HG03039 (cell line): ENCODE results near the gene SCTR.

Source experiments
- ATAC-seq: cut with Tn5 transposase; IDR thresholded peaks from one replicate; pipeline ENCODE4 v1.9.1; 2021; ENCODE audit warnings: mild to moderate bottlenecking, moderate library complexity; ENCODE audit not compliant: unreplicated experiment

The SCTR gene

GRCh38 chr2:119449521-119449920 is 74.8 kb downstream of the SCTR start:
- no peak for ATAC-seq

DNA sequence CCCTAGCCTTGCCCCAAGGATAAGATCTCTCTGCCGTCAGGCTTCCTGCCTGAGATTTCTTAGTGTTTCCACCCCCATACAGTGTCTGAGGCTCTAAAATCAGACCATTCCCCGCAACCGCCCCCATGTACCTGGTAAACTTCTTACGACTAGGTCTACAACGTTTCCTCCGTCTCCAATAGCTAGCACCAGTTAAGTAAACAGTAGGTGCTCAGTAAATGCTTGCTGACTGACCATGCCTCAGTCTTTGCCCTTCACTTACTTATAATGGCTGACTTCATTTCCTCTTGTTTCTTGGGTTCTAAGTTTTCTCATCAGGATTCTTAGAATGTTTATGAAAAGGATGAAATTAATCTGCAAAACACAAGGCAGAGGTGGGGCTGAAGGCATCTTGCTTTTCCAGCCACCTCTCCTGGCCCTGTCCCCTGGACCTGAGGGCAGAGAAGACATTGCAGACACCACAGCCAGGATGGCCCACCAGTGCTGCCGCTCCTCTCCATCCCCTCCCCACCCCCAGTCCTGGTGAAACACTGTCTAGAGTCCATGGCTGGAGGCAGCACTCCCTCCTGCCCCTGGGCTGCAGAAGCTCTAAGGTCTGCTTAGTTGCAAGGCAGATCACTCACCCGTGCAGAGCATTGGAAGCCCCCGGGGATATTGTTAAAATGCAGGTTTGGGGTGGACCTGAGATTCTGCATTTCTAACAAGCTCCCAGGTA is 75.7 kb downstream of the SCTR start:
- ATAC-seq: no peak

DNA sequence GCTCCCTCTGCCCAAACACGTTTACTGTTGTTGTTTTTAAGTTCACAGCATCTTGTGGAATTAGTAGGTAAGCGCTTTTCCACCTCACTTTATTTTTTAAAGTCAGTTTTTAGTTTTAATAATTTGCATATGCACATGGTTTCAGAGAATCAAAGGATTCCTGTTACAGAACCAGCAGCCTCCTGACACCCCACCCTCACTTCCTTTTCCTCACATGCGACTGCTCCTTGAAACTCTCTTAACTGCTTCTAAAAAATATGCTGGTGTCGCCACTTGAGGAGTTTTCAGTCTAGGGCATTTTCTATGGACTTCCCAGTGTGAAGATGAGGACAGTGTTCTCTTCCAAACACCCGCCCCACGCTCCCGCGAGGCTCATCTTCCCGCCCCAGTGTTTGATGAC is 78.2 kb downstream of the SCTR start:
- ATAC-seq: no peak

GRCh38 chr2:119442850-119443249 is 81.4 kb downstream of the SCTR start:
- no peak for ATAC-seq

DNA sequence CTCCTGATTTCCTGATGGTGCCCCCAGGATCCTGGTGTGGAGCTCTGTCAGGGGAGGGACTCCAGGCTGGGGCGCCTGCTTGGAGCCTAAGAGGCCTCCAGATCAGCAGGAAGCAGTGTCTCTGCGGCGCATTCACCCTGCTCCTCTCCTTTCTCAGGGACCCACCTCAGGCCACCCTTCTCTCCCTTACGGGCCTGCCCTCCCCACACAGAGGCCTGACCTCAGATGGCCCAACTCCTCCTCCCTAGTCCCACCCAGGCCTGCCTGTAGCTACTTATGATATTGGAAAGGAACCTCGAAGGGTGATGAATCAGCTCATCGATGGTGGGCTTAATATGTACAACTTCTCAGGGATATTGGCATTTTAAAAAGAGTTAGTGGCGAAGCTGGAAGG is 82.1 kb downstream of the SCTR start:
- ATAC-seq: no peak

- no peak for ATAC-seq
These were observed 82.7 kb downstream of the SCTR start for GRCh38 chr2:119441376-119442225.

DNA sequence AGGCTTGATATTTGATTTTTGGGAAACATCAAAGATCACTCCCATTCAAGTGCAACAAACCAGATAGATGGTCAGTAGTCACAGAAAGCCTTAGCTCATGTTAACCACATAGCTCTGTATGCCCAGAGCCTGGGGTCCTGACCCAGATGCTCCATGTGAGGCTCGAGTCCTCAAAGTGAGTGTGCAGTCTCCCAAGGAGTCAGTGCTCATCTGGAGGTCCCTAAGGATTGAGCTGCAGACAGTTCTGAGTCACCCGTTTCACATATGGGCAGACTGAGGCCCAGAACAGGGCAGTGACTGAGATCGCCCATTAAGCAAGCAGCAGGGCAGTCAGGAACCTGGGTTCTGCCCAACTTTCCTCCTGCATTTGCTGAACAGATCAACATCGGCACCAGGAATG is 83.4 kb downstream of the SCTR start:
- no peak for ATAC-seq

GRCh38 chr2:119440501-119440870 is 83.8 kb downstream of the SCTR start:
- ATAC-seq: no peak

GRCh38 chr2:119439574-119440500 is 84.4 kb downstream of the SCTR start:
- no peak for ATAC-seq

- no peak for ATAC-seq
These were observed 85.5 kb downstream of the SCTR start for GRCh38 chr2:119438726-119439284.

DNA sequence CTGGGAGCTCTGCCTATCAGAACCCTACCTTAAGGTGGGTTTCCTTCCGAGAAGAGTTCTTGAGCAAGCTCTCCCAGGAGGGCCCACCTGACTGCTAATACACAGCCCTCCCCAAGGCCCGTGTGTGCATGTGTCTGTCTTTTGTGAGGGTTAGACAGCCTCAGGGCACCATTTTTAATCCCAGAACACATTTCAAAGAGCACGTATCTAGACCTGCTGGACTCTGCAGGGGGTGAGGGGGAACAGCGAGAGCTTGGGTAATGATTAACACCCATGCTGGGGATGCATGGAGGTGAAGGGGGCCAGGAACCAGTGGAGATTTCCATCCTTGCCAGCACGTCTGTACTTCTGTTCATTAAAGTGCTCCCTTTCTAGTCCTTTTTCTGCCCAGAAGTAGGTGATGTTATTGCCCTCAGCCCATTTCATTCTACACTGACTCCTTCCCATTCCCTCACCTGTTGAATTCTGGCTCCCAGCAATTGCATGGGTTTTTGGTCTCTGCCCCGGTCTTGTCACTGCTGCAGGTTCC is 86.1 kb downstream of the SCTR start:
- ATAC-seq: no peak

GRCh38 chr2:119436993-119437772 is 87.1 kb downstream of the SCTR start:
- ATAC-seq: no peak

GRCh38 chr2:119435953-119436297 is 88.4 kb downstream of the SCTR start:
- no peak for ATAC-seq

GRCh38 chr2:119435081-119435952 is 89.0 kb downstream of the SCTR start:
- no peak for ATAC-seq

- ATAC-seq: no peak
These were observed 89.6 kb downstream of the SCTR start for GRCh38 chr2:119434664-119435063.

DNA sequence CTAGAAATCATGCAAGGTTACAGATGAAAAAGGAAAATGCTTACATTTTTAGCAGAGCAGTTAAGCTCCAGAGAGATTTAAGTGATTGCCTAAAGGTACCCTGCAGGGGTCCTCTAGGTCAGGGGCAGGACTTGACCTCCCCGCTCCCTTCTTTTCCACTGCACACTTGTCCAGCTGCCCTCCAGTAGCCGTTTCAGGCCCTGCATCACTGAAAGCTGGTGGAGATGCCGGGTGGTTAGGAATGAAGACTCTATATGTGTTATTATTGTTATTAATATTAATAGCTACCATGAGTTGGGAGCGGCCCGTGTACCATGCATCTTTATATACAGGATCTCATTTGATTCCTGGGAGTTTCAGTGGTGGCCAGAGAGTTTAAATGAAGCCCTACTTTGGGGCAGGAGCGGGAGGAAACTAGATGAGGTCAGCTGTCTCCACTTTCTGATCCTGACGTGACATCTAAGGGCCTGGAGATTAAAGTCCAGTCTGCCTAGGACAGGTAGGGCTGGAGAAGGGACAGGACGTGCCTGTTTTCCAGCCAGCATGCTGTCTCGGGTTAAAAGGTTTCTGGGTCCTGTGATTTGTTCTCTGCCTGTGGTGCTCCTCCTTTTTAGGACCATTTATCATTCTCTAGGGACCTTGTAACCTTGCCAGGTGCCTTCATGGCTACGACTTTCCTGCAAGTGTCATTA is 90.5 kb downstream of the SCTR start:
- no peak for ATAC-seq

DNA sequence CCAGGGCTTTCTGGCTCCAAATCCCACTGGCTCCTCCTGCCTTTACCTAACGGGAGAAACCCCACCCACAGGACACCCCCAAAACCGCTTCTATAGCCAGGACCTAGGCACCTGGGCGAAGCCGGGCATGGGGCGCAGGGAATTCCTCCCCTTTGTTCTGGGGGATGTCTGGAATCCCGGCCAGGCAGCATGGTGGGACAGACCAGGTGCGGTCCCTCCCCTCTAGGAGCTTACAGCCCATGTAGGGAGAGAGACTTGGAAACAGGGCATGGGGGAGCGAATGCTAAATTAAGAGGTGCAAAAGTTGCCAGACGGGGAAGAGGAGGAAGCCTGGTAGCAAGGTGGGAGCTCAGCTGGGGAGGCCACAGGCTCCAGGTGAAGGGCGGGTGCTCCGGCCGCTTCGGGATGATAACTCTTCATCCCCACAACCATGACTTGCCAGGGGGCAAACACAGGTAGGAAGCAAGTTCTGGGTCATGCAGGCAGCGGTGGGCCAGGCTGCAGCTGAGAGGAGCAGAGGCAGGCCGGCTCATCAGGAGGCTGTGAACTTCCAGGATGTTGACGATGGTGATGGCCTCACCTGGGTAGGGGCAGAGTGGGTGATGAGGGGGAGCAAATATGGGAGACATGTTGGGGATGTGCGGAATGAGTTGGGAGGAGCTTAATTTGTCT is 91.3 kb downstream of the SCTR start:
- ATAC-seq: no peak
